HG03175 (cell line): Measurements from ENCODE around the gene BTF3.
"Not testable (repeated sequence)": the region's sequence is repeated elsewhere in the genome, so short reads cannot be mapped to it uniquely, and the experiment has no call there.

Experiments used
- ATAC-seq: cut with Tn5 transposase; IDR thresholded peaks from one replicate; pipeline ENCODE4 v1.9.1; 2021; ENCODE audit warnings: mild to moderate bottlenecking, moderate library complexity; ENCODE audit not compliant: unreplicated experiment

BTF3 gene

GRCh38 chr5:73485715-73486114 lies 12.5 kb upstream of the BTF3 start:
- ATAC-seq = no peak

GRCh38 chr5:73486119-73486899 lies 11.9 kb upstream of the BTF3 start:
- ATAC-seq = no peak

GRCh38 chr5:73487257-73487656 lies 11.0 kb upstream of the BTF3 start:
- not testable (repeated sequence) for ATAC-seq

GRCh38 chr5:73487815-73488214 lies 10.4 kb upstream of the BTF3 start:
- no peak for ATAC-seq

GRCh38 chr5:73488806-73489205 lies 9.4 kb upstream of the BTF3 start:
- no peak for ATAC-seq

GRCh38 chr5:73490088-73490487 lies 8.2 kb upstream of the BTF3 start:
- ATAC-seq = no peak

GRCh38 chr5:73491155-73491554 lies 7.1 kb upstream of the BTF3 start:
- ATAC-seq = no peak

- ATAC-seq = no peak
These were observed 4.8 kb upstream of the BTF3 start for GRCh38 chr5:73493421-73493820.

GRCh38 chr5:73494721-73495120 lies 3.5 kb upstream of the BTF3 start:
- ATAC-seq = no peak

GRCh38 chr5:73495772-73496335 lies 2.4 kb upstream of the BTF3 start:
- no peak for ATAC-seq

GRCh38 chr5:73496984-73497457 lies 1.2 kb upstream of the BTF3 start:
- ATAC-seq = no peak

GRCh38 chr5:73497497-73498056 lies 665 bp upstream of the BTF3 start:
- ATAC-seq = no peak

- ATAC-seq = no peak
These were observed 945 bp downstream of the BTF3 start for GRCh38 chr5:73499187-73499586.

- ATAC-seq = no peak
These were observed 1.5 kb downstream of the BTF3 start for GRCh38 chr5:73499756-73500155.

GRCh38 chr5:73501406-73501805 lies 3.2 kb downstream of the BTF3 start:
- ATAC-seq = no peak

- ATAC-seq = no peak
These were observed 8.3 kb downstream of the BTF3 start for GRCh38 chr5:73506459-73506955.

- no peak for ATAC-seq
These were observed 8.8 kb downstream of the BTF3 start for GRCh38 chr5:73507062-73507461.

GRCh38 chr5:73508521-73508920 lies 10.3 kb downstream of the BTF3 start:
- ATAC-seq = peak; percentile 58

GRCh38 chr5:73513996-73514395 lies 15.8 kb downstream of the BTF3 start:
- ATAC-seq = no peak

- ATAC-seq = no peak
These were observed 16.2 kb downstream of the BTF3 start for GRCh38 chr5:73514418-73514817.

GRCh38 chr5:73515232-73515631 lies 17.0 kb downstream of the BTF3 start:
- ATAC-seq = no peak
